Erythroblast (primary cell): ENCODE measurements around the gene PACSIN1.

Source experiments
- GATA1 ChIP-seq: IDR thresholded peaks from 2 replicates; pipeline ENCODE4 v1.6.1; 2011; ENCODE audit warnings: low read depth, mild to moderate bottlenecking, control low read depth, low read length, moderate library complexity
- POLR2A ChIP-seq: IDR thresholded peaks from 2 replicates; pipeline ENCODE4 v1.6.1; 2011; ENCODE audit warnings: mild to moderate bottlenecking, low read length

DNA sequence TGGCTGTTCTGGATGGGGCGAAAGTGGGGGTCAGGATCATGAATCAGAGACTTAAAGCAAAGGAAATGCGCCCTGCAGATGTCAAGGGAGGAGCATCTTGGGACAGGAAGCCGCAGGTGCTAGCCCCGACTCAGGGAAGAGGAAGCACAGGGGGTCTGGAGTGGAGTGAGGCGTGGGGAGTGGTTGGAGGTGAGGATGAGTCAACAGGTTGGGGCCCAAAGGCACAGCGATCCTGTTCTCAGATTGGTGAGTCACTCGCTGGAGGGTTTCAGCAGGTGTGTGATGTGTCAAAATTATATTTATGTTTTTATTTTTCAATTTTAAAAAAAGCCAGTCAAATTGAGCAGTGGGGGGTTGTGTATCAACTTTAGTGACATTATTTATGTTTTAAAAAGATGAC lies 19.0 kb downstream of the PACSIN1 start:
- TF ChIP-seq GATA1: no peak
- no peak for TF ChIP-seq POLR2A
